ENCODE results near the gene XPNPEP1.

The XPNPEP1 gene

DNA sequence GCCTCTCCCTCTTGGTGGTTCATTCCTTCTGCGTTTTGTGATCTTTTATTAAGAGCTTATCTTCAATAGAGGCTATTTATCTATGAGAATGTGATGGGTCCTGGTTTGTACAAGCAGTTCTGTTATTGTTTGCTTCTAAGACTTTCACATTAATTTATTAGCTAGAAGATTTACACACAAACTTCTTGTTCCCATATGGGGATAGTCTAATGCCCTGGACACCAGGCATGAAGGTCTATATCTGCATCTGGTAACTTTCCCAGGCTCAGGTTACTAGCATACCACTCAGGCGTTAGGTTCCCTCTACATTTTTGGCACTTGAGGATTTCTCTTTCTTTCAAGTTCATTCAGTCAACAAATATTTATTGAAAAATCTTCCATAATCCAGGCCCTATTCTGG lies 7.7 kb downstream of the XPNPEP1 start:
- Histone ChIP-seq H3K27me3 (ENCODE audit: control insufficient read depth, insufficient read depth, low read length) (no peaks in the 10 kb centered on the region), H3K36me3 (ENCODE audit: insufficient read depth, low read length) (peaks cover 9% of the 10 kb centered on the region), H3K4me3 (ENCODE audit: low read length) (no peak overlapping the region), H3K9me3 (replicated peaks; ENCODE audit: low read length) (no peaks in the 10 kb centered on the region), H3K4me1 (ENCODE audit: control insufficient read depth, insufficient read depth, low read length) (peaks cover 26% of the 10 kb centered on the region), H3K9ac (ENCODE audit: low read depth, low read length) (no peak overlapping the region), H3K4me2 (ENCODE audit: low read length) (no peak overlapping the region)

DNA sequence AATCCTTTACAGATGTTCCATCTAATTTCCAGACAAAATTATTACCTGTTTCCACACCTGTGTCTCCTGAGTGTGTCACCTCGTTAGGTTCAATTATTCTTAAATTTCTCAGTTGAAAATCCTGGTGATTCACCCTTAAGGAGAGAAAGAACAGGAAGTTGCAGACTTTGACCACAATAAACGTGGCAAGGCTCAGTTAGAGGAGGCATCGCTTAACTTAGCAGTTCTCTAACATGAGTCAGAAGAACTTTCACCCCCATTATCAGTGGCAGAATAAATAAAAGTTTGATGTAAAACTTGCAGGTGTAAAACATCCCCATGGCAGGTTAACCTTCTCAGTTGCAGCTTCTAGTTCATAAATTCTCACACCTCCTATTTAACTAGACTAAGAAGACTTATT lies 8.3 kb downstream of the XPNPEP1 start:
- no peak overlapping the region for H3K9ac ChIP-seq (ENCODE audit: low read depth, low read length)
- peak overlapping the region; percentile 7 for H3K4me2 ChIP-seq (ENCODE audit: low read length)
- no peak overlapping the region for H3K4me3 ChIP-seq (ENCODE audit: low read length)
- no peaks in the 10 kb centered on the region for H3K9me3 ChIP-seq (replicated peaks; ENCODE audit: low read length)
- peaks cover 26% of the 10 kb centered on the region for H3K4me1 ChIP-seq (ENCODE audit: control insufficient read depth, insufficient read depth, low read length)
- peaks cover 9% of the 10 kb centered on the region for H3K36me3 ChIP-seq (ENCODE audit: insufficient read depth, low read length)
- no peaks in the 10 kb centered on the region for H3K27me3 ChIP-seq (ENCODE audit: control insufficient read depth, insufficient read depth, low read length)

DNA sequence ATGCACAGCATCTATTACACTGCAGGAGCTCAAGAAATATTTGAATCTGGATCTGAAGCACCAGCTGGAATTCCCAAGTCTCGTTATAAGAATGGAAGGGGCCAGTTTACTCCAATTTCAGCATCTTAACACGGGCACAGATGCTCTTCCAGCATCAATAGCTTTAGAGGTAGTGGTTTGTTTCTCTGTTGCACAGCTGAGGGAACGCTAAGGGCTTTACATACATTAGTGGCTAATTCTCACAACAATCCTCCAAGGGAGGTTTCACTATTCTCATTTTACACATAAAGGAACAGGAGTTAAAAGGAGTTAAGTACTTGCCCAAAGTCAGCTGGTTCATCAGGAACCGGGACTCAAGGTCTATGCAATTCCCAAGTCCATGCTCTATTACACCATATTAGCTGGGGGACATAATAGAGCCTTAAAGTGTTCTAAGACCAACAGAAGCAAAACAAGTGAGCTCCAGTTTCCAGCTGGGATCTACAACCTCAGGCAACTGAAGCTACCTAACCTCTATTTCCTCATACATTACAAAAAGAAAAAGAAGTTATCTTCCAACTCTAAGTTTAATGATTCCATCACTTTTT lies 9.9 kb downstream of the XPNPEP1 start:
- H3K4me1 ChIP-seq (ENCODE audit: control insufficient read depth, insufficient read depth, low read length): peaks cover 26% of the 10 kb centered on the region
- peaks cover 9% of the 10 kb centered on the region for H3K36me3 ChIP-seq (ENCODE audit: insufficient read depth, low read length)
- no peak overlapping the region for H3K4me2 ChIP-seq (ENCODE audit: low read length)
- no peaks in the 10 kb centered on the region for H3K27me3 ChIP-seq (ENCODE audit: control insufficient read depth, insufficient read depth, low read length)
- H3K9me3 ChIP-seq (replicated peaks; ENCODE audit: low read length): no peaks in the 10 kb centered on the region
- H3K9ac ChIP-seq (ENCODE audit: low read depth, low read length): no peak overlapping the region
- H3K4me3 ChIP-seq (ENCODE audit: low read length): no peak overlapping the region

DNA sequence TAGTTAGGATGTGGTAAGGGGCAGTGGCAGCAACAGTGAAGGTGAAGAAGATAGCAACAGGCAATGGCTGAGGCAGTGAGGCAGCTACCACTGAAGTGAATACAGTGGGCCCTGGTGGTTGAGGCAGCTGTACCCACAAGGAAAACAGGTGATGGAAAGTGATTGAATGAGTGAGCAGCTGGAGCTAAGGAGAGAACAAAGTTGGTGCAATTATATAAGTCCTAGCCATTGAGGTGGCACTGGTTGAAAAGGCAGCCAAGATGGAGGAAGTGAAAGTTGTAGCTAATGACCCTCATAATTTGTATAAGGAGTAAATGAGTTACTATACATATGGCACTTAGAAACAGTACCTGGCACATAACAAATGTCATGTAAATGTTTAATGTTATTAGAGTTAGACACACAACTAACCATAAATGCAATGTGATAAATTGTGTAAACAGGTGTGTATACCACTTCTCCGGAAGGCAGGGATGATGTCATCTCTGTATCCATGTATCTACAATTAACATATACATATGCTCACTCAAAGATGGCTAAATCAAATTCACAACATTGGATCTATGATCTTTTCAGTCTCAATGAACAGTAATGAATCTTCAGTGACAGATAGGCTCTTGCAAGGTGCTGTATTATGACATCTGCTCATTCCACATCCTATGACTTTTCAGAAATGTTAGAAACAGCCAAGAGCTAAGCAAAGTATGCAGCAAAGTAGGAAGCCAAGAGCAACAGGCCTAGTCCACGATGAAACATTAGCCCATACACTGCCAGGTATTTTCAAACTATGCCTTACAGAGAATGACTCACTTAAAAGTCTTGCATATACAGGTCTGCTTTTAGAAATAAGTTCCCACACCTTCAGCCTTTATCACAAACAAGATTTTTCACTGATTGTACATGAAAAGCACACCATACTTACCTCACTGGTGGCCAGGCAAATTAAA lies 10.7 kb downstream of the XPNPEP1 start:
- H3K27me3 ChIP-seq (ENCODE audit: control insufficient read depth, insufficient read depth, low read length): no peaks in the 10 kb centered on the region
- H3K4me1 ChIP-seq (ENCODE audit: control insufficient read depth, insufficient read depth, low read length): peaks cover 26% of the 10 kb centered on the region
- H3K9ac ChIP-seq (ENCODE audit: low read depth, low read length): no peak overlapping the region
- H3K9me3 ChIP-seq (replicated peaks; ENCODE audit: low read length): no peaks in the 10 kb centered on the region
- H3K36me3 ChIP-seq (ENCODE audit: insufficient read depth, low read length): peaks cover 10% of the 10 kb centered on the region
- H3K4me3 ChIP-seq (ENCODE audit: low read length): no peak overlapping the region
- H3K4me2 ChIP-seq (ENCODE audit: low read length): no peak overlapping the region

DNA sequence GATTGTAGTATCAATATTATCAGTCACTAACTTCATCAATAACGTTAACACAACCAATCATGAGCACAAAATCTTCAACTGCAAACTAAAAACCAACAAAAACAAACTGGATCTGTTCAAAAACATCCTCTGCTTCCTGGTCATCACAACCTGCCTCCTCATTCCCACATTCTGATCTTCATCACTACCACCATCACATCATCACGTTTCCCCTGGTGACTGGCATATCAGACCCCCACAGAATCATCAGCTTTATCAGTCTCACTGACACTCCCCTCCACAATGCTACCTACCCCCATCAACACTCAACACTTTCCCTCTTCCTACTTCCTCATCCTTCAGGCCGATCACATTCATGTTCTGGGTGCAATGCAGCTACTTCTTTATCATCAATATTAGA lies 11.4 kb downstream of the XPNPEP1 start:
- no peaks in the 10 kb centered on the region for H3K27me3 ChIP-seq (ENCODE audit: control insufficient read depth, insufficient read depth, low read length)
- peaks cover 26% of the 10 kb centered on the region for H3K4me1 ChIP-seq (ENCODE audit: control insufficient read depth, insufficient read depth, low read length)
- no peak overlapping the region for H3K4me2 ChIP-seq (ENCODE audit: low read length)
- H3K36me3 ChIP-seq (ENCODE audit: insufficient read depth, low read length): peaks cover 17% of the 10 kb centered on the region
- no peak overlapping the region for H3K9ac ChIP-seq (ENCODE audit: low read depth, low read length)
- H3K4me3 ChIP-seq (ENCODE audit: low read length): no peak overlapping the region
- H3K9me3 ChIP-seq (replicated peaks; ENCODE audit: low read length): no peaks in the 10 kb centered on the region

DNA sequence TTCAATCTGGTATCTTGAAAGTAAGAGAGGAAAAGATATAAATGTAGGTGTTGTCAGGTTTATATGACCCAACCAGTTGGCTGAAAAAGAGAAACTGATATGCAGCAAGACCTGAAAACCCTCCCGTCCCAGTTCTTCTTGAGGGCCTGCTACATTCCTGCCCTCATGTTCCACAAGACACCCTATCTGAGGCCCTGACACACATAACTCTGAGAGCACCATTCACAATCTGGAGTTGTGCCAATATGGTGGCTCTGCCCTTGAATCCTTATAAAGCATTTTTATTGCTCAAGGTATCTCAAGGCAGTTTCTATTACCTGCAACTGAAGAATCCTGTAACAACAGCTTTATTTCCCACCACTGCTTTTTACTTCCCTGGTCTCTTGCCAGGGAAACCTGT lies 17.0 kb downstream of the XPNPEP1 start:
- Histone ChIP-seq H3K4me2 (ENCODE audit: low read length) (no peak overlapping the region), H3K9ac (ENCODE audit: low read depth, low read length) (no peak overlapping the region), H3K27me3 (ENCODE audit: control insufficient read depth, insufficient read depth, low read length) (no peaks in the 10 kb centered on the region), H3K4me1 (ENCODE audit: control insufficient read depth, insufficient read depth, low read length) (peaks cover 25% of the 10 kb centered on the region), H3K36me3 (ENCODE audit: insufficient read depth, low read length) (peaks cover 28% of the 10 kb centered on the region), H3K9me3 (replicated peaks; ENCODE audit: low read length) (no peaks in the 10 kb centered on the region), H3K4me3 (ENCODE audit: low read length) (no peak overlapping the region)

DNA sequence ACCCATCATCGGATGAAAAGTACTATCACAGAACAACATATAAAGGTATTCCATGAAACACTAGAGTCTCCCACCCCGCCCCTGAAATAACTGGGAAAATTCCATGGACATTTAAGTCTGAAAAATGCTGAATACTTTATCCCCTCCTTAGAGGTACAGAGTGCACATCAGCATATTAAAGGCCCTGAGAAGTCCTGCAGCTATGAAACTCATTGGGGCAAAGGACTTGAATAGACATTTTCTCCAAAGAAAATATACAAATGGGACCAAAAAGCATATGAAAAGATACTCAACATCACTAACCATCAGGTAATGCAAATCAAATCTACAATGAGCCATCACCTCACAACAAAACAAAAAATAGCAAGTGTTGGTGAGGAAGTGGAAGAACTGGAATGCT lies 18.9 kb downstream of the XPNPEP1 start:
- H3K4me1 ChIP-seq (ENCODE audit: control insufficient read depth, insufficient read depth, low read length): peaks cover 37% of the 10 kb centered on the region
- no peak overlapping the region for H3K9ac ChIP-seq (ENCODE audit: low read depth, low read length)
- H3K27me3 ChIP-seq (ENCODE audit: control insufficient read depth, insufficient read depth, low read length): no peaks in the 10 kb centered on the region
- H3K9me3 ChIP-seq (replicated peaks; ENCODE audit: low read length): no peaks in the 10 kb centered on the region
- no peak overlapping the region for H3K4me2 ChIP-seq (ENCODE audit: low read length)
- H3K4me3 ChIP-seq (ENCODE audit: low read length): no peak overlapping the region
- H3K36me3 ChIP-seq (ENCODE audit: insufficient read depth, low read length): peaks cover 28% of the 10 kb centered on the region

DNA sequence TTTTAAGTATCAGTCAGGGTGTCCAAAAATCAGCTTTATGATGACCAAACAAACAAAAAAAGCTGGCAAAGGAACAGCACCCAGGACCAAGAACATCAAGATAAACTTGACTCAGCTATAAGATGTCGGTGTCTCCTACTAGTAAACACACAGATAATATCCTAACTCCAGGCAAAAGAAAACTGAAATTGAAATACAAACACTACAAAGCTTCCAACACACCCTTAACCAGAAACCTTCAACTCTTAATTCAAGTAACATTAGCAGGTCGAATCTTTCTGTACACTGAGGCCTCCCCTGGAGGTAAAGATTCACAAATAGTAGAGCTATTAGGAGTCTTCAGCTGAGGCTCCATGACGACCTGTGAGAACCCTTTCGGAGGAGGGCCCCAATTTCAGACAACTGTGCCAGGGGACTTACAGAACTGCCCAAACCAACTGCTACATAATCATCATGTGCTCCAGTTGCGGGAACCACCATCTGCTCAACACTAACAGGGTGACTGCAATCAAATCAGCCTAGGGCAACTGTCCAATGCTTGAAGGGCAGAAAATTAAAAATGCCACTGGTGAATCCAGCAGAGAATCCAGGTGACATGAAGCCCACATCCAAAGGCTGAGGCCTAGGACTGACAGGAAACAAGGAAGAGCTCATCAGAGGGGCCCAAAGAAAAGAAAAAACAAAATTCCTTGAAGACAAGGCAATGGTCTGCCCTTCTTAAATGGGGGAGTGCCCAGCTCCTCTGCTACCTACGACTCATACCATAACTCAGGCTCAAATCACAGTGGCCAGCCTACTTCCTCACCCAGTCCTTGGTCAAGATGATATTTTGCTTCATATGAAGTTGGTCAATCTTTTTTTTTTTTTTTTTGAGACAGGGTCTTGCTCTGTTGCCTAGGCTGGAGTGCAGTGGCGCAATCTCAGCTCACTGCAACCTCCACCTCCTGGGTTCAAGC lies 20.0 kb downstream of the XPNPEP1 start:
- peaks cover 28% of the 10 kb centered on the region for H3K36me3 ChIP-seq (ENCODE audit: insufficient read depth, low read length)
- no peak overlapping the region for H3K9ac ChIP-seq (ENCODE audit: low read depth, low read length)
- peak overlapping the region; percentile 55 for H3K4me2 ChIP-seq (ENCODE audit: low read length)
- no peak overlapping the region for H3K4me3 ChIP-seq (ENCODE audit: low read length)
- H3K27me3 ChIP-seq (ENCODE audit: control insufficient read depth, insufficient read depth, low read length): no peaks in the 10 kb centered on the region
- no peaks in the 10 kb centered on the region for H3K9me3 ChIP-seq (replicated peaks; ENCODE audit: low read length)
- H3K4me1 ChIP-seq (ENCODE audit: control insufficient read depth, insufficient read depth, low read length): peaks cover 49% of the 10 kb centered on the region

DNA sequence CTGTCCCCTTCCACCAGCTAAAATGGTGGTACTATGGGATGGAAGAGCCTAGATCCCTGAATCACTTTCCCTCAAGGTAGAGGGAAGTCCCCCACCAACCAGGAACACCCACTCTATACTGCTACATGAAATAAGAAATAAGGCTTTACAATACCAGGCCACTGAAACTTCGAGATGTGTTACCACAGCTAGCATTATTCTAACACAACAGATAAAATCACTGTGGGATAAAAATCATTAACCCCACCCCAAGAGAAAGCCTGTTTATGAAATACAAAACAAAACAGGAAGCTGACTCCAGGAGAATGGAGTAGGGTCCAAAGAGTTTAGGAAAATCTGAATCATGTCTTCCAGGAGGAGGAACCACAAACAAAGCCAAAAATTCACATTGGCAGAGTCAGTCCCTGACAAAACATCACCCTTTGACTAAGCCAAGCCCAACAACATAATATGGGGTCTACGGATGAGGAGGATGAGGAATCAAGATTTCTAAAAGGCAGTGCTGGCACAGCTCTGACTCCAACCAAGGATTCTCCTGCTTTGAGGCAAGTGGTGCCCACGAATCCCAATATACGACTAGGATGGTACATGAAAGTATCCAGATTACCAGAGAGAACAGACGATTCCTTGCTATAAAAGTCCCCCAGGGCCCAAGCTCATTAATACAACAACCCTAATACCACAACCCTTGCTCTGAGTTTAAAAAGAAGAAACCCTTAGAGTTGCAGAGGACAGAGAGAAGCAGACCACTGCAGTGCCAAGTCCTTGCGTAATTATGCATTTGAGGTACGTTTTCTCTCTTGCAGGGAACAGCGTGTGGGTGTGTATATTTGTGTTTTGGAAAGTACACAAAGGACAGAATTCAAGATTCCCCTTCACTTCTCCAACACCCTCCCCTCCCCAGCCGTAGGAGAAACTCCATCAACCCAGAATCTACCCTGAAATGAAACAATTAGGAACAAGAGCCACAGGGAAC lies 23.7 kb downstream of the XPNPEP1 start:
- H3K36me3 ChIP-seq (ENCODE audit: insufficient read depth, low read length): peaks cover 4% of the 10 kb centered on the region
- H3K9ac ChIP-seq (ENCODE audit: low read depth, low read length): peak overlapping the region; percentile 28
- H3K4me1 ChIP-seq (ENCODE audit: control insufficient read depth, insufficient read depth, low read length): peaks cover 64% of the 10 kb centered on the region
- H3K9me3 ChIP-seq (replicated peaks; ENCODE audit: low read length): no peaks in the 10 kb centered on the region
- peak overlapping the region; percentile 62 for H3K4me2 ChIP-seq (ENCODE audit: low read length)
- peak overlapping the region; percentile 18 for H3K4me3 ChIP-seq (ENCODE audit: low read length)
- no peaks in the 10 kb centered on the region for H3K27me3 ChIP-seq (ENCODE audit: control insufficient read depth, insufficient read depth, low read length)

DNA sequence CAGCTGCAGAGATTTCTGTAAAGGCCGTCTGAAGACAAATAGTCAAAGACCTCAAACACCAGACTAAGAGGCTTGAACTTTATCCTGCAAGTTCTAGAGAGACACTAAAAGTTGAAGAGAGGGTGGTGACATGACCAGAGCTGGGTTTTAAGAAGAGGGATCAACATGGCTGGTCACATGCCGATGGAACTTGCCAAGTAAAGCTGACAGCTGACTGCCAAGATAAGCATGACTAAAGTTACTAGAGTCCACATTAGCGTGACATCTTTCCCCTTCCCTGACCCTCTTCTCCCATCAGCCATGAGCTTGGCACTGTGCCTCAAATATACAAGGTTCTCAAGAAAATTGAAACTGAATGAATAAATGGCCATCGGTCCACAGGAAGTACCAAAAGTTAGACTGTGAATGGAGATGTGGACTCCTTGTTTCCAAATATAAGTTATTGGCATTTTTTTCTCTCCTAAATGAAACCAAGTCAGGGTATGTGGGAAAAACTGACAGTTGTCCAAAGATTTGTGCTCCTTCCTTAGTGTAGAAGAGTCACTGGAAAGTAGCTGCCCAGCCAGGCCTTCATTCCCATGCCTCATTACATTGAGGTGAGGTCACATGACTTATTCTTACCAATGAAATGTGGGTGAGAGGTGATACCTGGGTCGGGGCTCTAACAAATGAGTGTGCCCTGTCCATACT lies 24.5 kb downstream of the XPNPEP1 start:
- Histone ChIP-seq H3K9me3 (replicated peaks; ENCODE audit: low read length) (no peaks in the 10 kb centered on the region), H3K27me3 (ENCODE audit: control insufficient read depth, insufficient read depth, low read length) (no peaks in the 10 kb centered on the region), H3K4me2 (ENCODE audit: low read length) (peak overlapping the region; percentile 62), H3K4me3 (ENCODE audit: low read length) (peak overlapping the region; percentile 18), H3K9ac (ENCODE audit: low read depth, low read length) (peak overlapping the region; percentile 28), H3K4me1 (ENCODE audit: control insufficient read depth, insufficient read depth, low read length) (peaks cover 62% of the 10 kb centered on the region), H3K36me3 (ENCODE audit: insufficient read depth, low read length) (peaks cover 3% of the 10 kb centered on the region)

All from skeletal muscle satellite cell (primary cell).